Calu3 (cell line): ENCODE results near the gene DOCK1. TPM values are rescaled to one million over a fixed set of nuclear protein-coding genes. Genes with fewer than 3 reads are reported as not detected.

Experiments used
- BruUV-seq: library from RNA; stranded (reverse); fragments of 400-500 nt; replicated peaks from 2 replicates; lab custom pipeline; 2021; lab: Mats Ljungman, UMichigan
- CTCF ChIA-PET: fragments of 300-600 bp; sonication (Branson Sonifier 250); formaldehyde crosslinking; loops from one replicate; lab custom pipeline; 2022; ENCODE audit warnings: antibody characterized with exemption; lab: Charles Lee
- DNase-seq: peaks from one replicate; pipeline ENCODE4 v3.0.0; 2022
- H3K27ac Mint-ChIP-seq: one replicate; pipeline ENCODE4 v1.8.0; 2022; ENCODE audit warnings: mixed read lengths; ENCODE audit not compliant: unreplicated experiment
- H3K27me3 Mint-ChIP-seq: one replicate; pipeline ENCODE4 v1.8.0; 2022; ENCODE audit warnings: mixed read lengths; ENCODE audit not compliant: unreplicated experiment
- H3K36me3 Mint-ChIP-seq: one replicate; pipeline ENCODE4 v1.8.0; 2022; ENCODE audit warnings: mild to moderate bottlenecking, moderate library complexity, mixed read lengths; ENCODE audit not compliant: insufficient read depth, unreplicated experiment
- H3K4me1 Mint-ChIP-seq: one replicate; pipeline ENCODE4 v1.8.0; 2022; ENCODE audit warnings: mild to moderate bottlenecking, low read depth, mixed read lengths; ENCODE audit not compliant: unreplicated experiment
- H3K4me3 Mint-ChIP-seq: one replicate; pipeline ENCODE4 v1.8.0; 2022; ENCODE audit warnings: mild to moderate bottlenecking, low read depth, moderate library complexity, mixed read lengths; ENCODE audit not compliant: unreplicated experiment
- H3K9me3 Mint-ChIP-seq: one replicate; pipeline ENCODE4 v1.8.0; 2022; ENCODE audit warnings: low read depth, mixed read lengths; ENCODE audit not compliant: unreplicated experiment
- CTCF ChIP-seq: fragments of 200-600 bp; IDR thresholded peaks from one replicate; pipeline ENCODE4 v1.8.0; 2022; ENCODE audit warnings: antibody characterized with exemption; ENCODE audit not compliant: unreplicated experiment
- intact Hi-C: fragments of 100-400 bp; cut with micrococcal nuclease; formaldehyde crosslinking; loops from one replicate; pipeline ENCODE4 v1.10.0; 2022; ENCODE audit not compliant: unreplicated experiment
- total RNA-seq: library from RNA; stranded (reverse); gene quantifications from 2 replicates; pipeline ENCODE4 v1.2.3, GENCODE V29; 2022

Gene DOCK1
- total RNA-seq, 1 experiment from 2014 or later, result 34.2 TPM

GRCh38 chr10:127179612-127180250 is 274.5 kb downstream of the DOCK1 start:
- BruUV-seq, result no TSS peak
- H3K4me1 Mint-ChIP-seq, result no peaks in the 10 kb centered on the region
- H3K27ac Mint-ChIP-seq, result no peak overlapping the region
- no peaks in the 10 kb centered on the region for H3K27me3 Mint-ChIP-seq
- no peak overlapping the region for H3K4me3 Mint-ChIP-seq
- H3K36me3 Mint-ChIP-seq, result no peaks in the 10 kb centered on the region
- intact Hi-C loops, result no loop called here
- H3K9me3 Mint-ChIP-seq, result no peaks in the 10 kb centered on the region
- CTCF ChIA-PET, result no interaction called here
- TF ChIP-seq CTCF, result no peak
- no peak for DNase-seq

- DNase-seq, result no peak
- Mint-ChIP-seq H3K36me3 (no peaks in the 10 kb centered on the region), H3K27ac (no peak overlapping the region), H3K4me1 (no peaks in the 10 kb centered on the region), H3K4me3 (no peak overlapping the region), H3K9me3 (no peaks in the 10 kb centered on the region), H3K27me3 (no peaks in the 10 kb centered on the region)
- CTCF ChIA-PET, result no interaction called here
- intact Hi-C loops, result no loop called here
- no TSS peak for BruUV-seq
- no peak for TF ChIP-seq CTCF
Measured at GRCh38 chr10:127182161-127182560, 276.9 kb downstream of the DOCK1 start.

GRCh38 chr10:127184582-127184981 is 279.4 kb downstream of the DOCK1 start:
- no peaks in the 10 kb centered on the region for H3K4me1 Mint-ChIP-seq
- TF ChIP-seq CTCF, result no peak
- DNase-seq, result no peak
- H3K9me3 Mint-ChIP-seq, result no peaks in the 10 kb centered on the region
- no peaks in the 10 kb centered on the region for H3K36me3 Mint-ChIP-seq
- no peak overlapping the region for H3K4me3 Mint-ChIP-seq
- no TSS peak for BruUV-seq
- CTCF ChIA-PET, result no interaction called here
- intact Hi-C loops, result no loop called here
- no peaks in the 10 kb centered on the region for H3K27me3 Mint-ChIP-seq
- no peak overlapping the region for H3K27ac Mint-ChIP-seq

GRCh38 chr10:127186813-127187212 is 281.6 kb downstream of the DOCK1 start:
- H3K9me3 Mint-ChIP-seq, result no peaks in the 10 kb centered on the region

More at GRCh38 chr10:127186813-127187212, 281.6 kb downstream of the DOCK1 start:
- TF ChIP-seq CTCF, result no peak
- H3K27ac Mint-ChIP-seq, result no peak overlapping the region
- intact Hi-C loops, result no loop called here
- no TSS peak for BruUV-seq
- no peaks in the 10 kb centered on the region for H3K36me3 Mint-ChIP-seq
- H3K4me3 Mint-ChIP-seq, result no peak overlapping the region
- no peaks in the 10 kb centered on the region for H3K27me3 Mint-ChIP-seq
- H3K4me1 Mint-ChIP-seq, result no peaks in the 10 kb centered on the region
- no peak for DNase-seq
- CTCF ChIA-PET, result no interaction called here
